Measurements from ENCODE around the gene CFL1.
"Not testable (repeated sequence)": the region's sequence is repeated elsewhere in the genome, so short reads cannot be mapped to it uniquely, and the experiment has no call there.

CFL1 gene

GRCh38 chr11:65892661-65893317, 34.8 kb upstream of the CFL1 start:
- H3K4me3 Mint-ChIP-seq = peak overlapping the region; percentile 88
- peaks cover 36% of the 10 kb centered on the region for H3K4me1 Mint-ChIP-seq
- H3K9me3 Mint-ChIP-seq = no peaks in the 10 kb centered on the region
- DNase-seq (ENCODE audit: low spot score in 2 of 2) = no peak
- H3K36me3 Mint-ChIP-seq = no peaks in the 10 kb centered on the region
- no peaks in the 10 kb centered on the region for H3K27me3 Mint-ChIP-seq
- ATAC-seq (ENCODE audit: low read depth) = no peak
- peak overlapping the region; percentile 43 for H3K27ac Mint-ChIP-seq

DNA sequence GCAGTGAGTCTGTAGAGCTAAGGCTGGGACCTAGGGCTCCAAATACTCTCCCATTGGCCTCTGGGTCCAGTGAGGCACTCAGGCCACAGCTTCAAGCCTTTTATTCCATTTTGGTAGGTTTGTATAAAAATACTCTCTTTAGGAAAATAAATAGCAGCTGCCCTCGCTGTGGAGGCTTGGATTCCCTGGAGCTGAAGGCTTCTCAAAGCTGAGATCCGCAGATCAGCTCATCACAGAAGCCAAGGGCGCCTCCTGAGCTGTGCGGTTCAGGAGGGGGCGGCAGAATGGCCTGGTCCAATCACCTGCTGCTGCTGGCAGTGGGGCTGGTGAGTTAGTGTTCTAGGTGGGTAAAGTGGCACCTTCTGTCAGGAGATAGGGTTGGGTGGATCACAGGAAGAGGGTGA, 34.2 kb upstream of the CFL1 start:
- not testable (repeated sequence) for DNase-seq (ENCODE audit: low spot score in 2 of 2); H3K27me3 Mint-ChIP-seq; H3K9me3 Mint-ChIP-seq; H3K36me3 Mint-ChIP-seq; ATAC-seq (ENCODE audit: low read depth)
- peaks cover 41% of the 10 kb centered on the region for H3K4me1 Mint-ChIP-seq
- H3K27ac Mint-ChIP-seq = peak overlapping the region; percentile 43
- H3K4me3 Mint-ChIP-seq = peak overlapping the region; percentile 88

DNA sequence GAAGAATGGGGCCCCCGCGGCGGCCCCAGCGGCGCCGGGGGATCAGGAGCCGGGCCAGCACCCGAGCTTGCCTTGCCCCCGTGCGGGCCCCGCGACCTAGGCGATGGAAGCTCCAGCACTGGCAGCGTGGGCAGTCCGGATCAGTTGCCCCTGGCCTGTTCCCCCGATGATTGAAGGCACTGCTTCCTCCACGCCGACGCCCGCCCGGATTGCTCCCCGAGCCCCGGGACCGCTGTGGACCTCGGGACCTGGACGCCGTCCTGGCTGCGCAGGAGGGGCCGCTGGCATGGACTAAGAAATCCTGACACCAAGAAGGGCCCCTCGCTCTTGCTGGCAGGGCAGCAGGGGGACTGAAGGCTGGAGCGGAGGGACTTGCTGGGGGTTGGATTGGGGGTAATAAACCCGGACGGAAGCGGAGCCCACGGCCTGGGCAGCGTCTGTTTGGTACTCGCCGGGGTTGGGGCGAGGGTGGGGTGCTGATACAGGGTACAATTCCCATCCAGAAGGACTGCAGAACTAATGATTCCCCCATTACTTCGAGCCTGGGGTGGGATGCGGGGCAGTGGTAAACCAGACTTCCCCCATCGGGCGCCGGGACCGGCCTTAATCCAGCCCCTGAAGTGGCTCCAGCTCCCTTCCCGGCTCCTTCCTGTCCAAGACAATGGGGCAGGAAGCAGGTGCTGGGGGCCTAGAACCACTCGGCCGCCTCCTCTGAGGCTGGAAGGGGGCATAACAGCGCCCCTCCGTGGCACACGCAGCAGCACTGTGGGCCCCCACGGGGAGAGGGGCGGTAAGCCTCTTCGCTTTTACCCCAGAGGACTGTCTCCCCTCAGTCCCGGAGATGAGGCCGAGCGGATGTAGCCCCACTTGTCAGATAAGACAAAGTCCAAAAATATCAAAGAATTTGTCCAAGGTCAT, 33.5 kb upstream of the CFL1 start:
- Mint-ChIP-seq H3K9me3 (no peaks in the 10 kb centered on the region), H3K4me1 (peaks cover 45% of the 10 kb centered on the region), H3K27me3 (no peaks in the 10 kb centered on the region), H3K27ac (peak overlapping the region; percentile 43), H3K4me3 (peak overlapping the region; percentile 88), H3K36me3 (peaks cover 2% of the 10 kb centered on the region)
- DNase-seq (ENCODE audit: low spot score in 2 of 2) (no peak), ATAC-seq (ENCODE audit: low read depth) (no peak)

DNA sequence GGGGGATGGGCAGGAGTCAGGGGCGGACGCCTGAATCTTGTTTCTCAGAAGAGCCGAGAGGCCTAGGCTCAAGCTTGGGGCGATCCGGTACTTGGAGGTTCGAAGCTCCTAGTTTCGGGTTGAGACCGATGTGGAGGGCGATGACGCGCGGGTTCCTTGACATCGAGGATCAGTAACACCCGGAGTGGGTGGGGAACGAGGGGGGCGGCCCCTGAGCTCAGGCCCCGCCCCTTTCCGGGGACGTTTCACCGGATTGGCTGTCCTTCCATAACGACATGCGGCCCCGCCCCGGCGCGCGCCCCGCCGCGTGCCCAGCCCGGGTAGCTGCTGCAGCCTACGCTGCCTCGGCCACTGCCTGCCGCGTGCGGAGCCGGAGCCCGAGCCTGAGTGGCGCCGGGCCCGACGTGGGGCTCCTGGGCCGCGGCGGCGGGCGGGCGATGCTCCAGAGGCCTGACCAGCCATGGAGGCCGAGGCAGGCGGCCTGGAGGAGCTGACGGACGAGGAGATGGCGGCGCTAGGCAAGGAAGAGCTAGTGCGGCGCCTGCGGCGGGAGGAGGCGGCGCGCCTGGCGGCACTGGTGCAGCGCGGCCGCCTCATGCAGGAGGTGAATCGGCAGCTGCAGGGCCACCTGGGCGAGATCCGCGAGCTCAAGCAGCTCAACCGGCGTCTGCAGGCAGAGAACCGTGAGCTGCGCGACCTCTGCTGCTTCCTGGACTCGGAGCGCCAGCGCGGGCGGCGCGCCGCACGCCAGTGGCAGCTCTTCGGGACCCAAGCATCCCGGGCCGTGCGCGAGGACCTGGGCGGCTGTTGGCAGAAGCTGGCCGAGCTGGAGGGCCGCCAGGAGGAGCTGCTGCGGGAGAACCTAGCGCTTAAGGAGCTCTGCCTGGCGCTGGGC, 32.6 kb upstream of the CFL1 start, which contains the start of gene CCDC85B:
Gene CCDC85B (plus strand): TSS at position 350 of the 895 bp plus-strand sequence. CDS start 111 bp downstream, at position 461.
- peaks cover 3% of the 10 kb centered on the region for H3K36me3 Mint-ChIP-seq
- H3K4me1 Mint-ChIP-seq = peaks cover 48% of the 10 kb centered on the region
- peak within 1 kb of the TSS; percentile 87 for H3K27ac Mint-ChIP-seq
- H3K27me3 Mint-ChIP-seq = no peaks in the 10 kb centered on the region
- H3K9me3 Mint-ChIP-seq = no peaks in the 10 kb centered on the region
- DNase-seq (ENCODE audit: low spot score in 2 of 2) (peak; percentile 98), ATAC-seq (ENCODE audit: low read depth) (peak; percentile 73)
- H3K4me3 Mint-ChIP-seq = peak within 1 kb of the TSS; percentile 88

GRCh38 chr11:65888163-65888814, 30.3 kb upstream of the CFL1 start, which contains the start of gene FIBP:
FIBP (minus strand) TSS chr11:65888471; CDS start chr11:65888418, 53 bp downstream.
- H3K27me3 Mint-ChIP-seq = no peaks in the 10 kb centered on the region
- H3K27ac Mint-ChIP-seq = peak within 1 kb of the TSS; percentile 87
- H3K4me1 Mint-ChIP-seq = peaks cover 51% of the 10 kb centered on the region
- H3K9me3 Mint-ChIP-seq = no peaks in the 10 kb centered on the region
- ATAC-seq (ENCODE audit: low read depth) = peak; percentile 52
- peak; percentile 87 to 92 for DNase-seq (ENCODE audit: low spot score in 2 of 2)
- peak within 1 kb of the TSS; percentile 88 for H3K4me3 Mint-ChIP-seq
- H3K36me3 Mint-ChIP-seq = peaks cover 11% of the 10 kb centered on the region

DNA sequence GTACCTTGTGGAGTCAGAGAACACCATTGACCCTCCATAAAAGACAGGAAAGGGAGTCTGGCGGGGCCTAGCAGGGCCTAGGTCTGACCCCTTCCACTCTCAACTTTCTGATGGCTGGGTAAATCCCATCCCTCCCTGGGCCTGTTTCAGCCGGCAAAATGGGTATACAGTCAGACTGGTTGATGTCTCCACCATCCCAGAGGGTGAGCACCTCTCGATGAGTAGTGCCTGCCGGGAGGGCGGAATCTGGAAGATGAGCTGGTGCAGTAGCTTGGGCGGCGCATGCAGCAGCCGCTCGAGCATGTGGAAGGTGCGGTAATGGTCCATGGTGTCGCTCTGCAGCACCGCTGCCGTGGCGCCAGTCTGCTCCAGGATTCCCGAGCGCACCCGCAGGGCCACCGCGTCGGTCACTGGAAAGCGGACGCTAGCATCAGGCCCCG, 29.8 kb upstream of the CFL1 start:
- Mint-ChIP-seq H3K27me3 (no peaks in the 10 kb centered on the region), H3K4me3 (peak overlapping the region; percentile 88), H3K4me1 (peaks cover 47% of the 10 kb centered on the region), H3K27ac (peak overlapping the region; percentile 87), H3K9me3 (no peaks in the 10 kb centered on the region), H3K36me3 (peaks cover 11% of the 10 kb centered on the region)
- no peak for DNase-seq (ENCODE audit: low spot score in 2 of 2)
- ATAC-seq (ENCODE audit: low read depth) = no peak

DNA sequence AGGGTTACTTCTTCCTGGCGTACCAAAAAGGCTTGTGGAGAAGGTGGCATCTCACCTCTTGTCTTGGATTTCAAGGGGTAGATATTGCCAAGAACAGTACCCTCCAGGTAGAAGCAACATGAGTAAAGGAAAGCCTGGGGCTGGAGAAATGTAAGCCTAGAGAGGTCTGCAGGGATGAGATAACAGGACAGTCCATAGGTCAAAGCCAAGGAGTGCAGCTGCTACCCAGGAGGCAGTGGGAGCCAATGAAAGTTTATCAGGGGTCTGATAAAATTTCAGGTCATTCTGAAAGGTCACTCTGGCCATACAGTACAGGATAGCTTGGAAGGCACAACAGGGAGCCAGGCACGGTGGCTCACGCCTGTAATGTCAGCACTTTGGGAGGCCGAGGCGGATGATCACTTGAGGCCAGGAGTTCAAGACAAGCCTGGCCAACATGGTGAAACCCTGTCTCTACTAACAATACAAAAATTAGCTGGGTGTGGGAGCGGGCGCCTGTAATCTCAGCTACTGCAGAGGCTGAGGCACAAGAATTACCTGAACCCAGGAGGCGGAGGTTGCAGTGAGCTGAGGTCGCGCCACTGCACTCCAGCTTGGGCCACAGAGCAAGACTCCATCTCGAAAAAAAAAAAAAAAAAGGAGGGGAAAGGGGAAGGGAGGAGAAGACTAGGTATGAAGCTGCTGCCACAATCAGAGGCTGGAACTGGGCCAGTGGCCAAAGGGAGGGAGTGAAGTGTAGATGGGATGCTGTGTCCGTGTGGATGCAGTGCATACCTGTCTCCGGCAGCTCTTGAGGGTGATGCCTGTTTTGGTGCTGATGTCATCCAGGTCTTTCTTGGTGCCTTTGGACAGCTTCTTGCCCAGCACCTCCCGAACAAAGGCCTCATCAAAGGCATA, 29.1 kb upstream of the CFL1 start:
- H3K36me3 Mint-ChIP-seq = peaks cover 11% of the 10 kb centered on the region
- H3K27ac Mint-ChIP-seq = no peak overlapping the region
- no peak for ATAC-seq (ENCODE audit: low read depth)
- no peak for DNase-seq (ENCODE audit: low spot score in 2 of 2)
- H3K27me3 Mint-ChIP-seq = no peaks in the 10 kb centered on the region
- peaks cover 40% of the 10 kb centered on the region for H3K4me1 Mint-ChIP-seq
- H3K4me3 Mint-ChIP-seq = peak overlapping the region; percentile 88
- H3K9me3 Mint-ChIP-seq = no peaks in the 10 kb centered on the region

DNA sequence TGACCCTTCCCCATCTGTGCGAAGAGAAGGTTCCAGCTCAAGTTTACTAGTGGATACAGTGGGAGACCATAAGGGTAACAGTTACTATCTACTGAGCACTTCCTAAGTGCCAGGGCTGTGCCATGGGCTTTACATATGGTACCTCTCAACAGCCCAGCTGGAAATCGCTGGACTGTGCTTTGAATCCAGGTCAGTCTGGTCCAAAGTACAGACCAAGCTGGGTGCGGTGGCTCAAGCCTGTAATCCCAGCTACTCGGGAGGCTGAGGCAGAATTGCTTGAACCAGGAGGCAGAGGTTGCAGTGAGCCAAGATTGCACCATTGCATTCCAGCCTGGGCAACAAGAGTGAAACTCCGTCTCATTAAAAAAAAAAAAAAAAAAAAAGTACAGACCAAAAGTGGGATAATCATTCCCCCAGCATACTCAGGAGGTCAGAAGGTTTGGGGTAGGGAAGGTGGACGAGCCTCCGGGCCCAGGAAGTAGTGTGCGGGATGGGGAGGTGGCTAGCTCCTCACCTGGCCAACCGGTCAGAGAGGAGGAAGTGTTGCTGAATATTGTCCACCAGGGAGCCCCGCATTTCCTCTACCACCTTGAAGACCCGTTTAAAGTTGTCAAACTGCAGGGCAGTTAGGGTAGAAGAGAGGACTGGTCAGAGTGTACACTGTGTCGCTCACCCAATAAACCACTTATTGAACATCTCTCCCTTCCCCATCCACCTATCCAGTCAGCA, 28.0 kb upstream of the CFL1 start:
- Mint-ChIP-seq H3K4me1 (peaks cover 37% of the 10 kb centered on the region), H3K27ac (no peak overlapping the region), H3K9me3 (no peaks in the 10 kb centered on the region), H3K4me3 (no peak overlapping the region), H3K27me3 (no peaks in the 10 kb centered on the region), H3K36me3 (peaks cover 11% of the 10 kb centered on the region)
- DNase-seq (ENCODE audit: low spot score in 2 of 2) = no peak
- no peak for ATAC-seq (ENCODE audit: low read depth)

DNA sequence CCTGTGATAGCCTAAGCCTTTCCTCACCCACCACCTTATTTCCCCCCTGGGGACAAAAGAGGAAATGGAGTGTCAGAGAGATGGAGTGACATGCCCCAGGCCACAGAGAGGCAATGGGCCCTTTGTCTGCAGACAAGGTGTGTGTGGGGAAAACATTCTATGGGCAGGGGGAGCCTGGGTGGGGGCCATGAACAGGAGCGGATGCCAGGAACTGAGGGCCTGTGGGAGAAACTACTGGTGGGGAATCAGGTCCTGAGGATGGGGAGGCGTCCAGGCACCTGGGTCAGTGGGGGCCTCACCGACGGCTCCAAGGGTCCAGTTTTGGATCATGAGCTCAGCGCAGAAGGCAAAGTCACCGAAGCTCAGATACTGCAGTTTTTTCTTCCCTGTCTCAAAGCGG, 27.3 kb upstream of the CFL1 start:
- no peaks in the 10 kb centered on the region for H3K9me3 Mint-ChIP-seq

GRCh38 chr11:65884716-65885092, 26.7 kb upstream of the CFL1 start:
- Mint-ChIP-seq H3K9me3 (no peaks in the 10 kb centered on the region), H3K4me3 (no peak overlapping the region), H3K27me3 (no peaks in the 10 kb centered on the region), H3K27ac (peak overlapping the region; percentile 32), H3K4me1 (peaks cover 31% of the 10 kb centered on the region), H3K36me3 (peaks cover 11% of the 10 kb centered on the region)
- DNase-seq (ENCODE audit: low spot score in 2 of 2) (peak; percentile 80 to 82), ATAC-seq (ENCODE audit: low read depth) (peak; percentile 57)

More for the DNA sequence above, 27.3 kb upstream of the CFL1 start:
- ATAC-seq (ENCODE audit: low read depth) (no peak), DNase-seq (ENCODE audit: low spot score in 2 of 2) (no peak)
- no peak overlapping the region for H3K27ac Mint-ChIP-seq
- H3K27me3 Mint-ChIP-seq = no peaks in the 10 kb centered on the region
- no peak overlapping the region for H3K4me3 Mint-ChIP-seq
- peaks cover 37% of the 10 kb centered on the region for H3K4me1 Mint-ChIP-seq
- peaks cover 11% of the 10 kb centered on the region for H3K36me3 Mint-ChIP-seq

- DNase-seq (ENCODE audit: low spot score in 2 of 2) (no peak), ATAC-seq (ENCODE audit: low read depth) (no peak)
- no peaks in the 10 kb centered on the region for H3K9me3 Mint-ChIP-seq
- H3K27ac Mint-ChIP-seq = peak overlapping the region; percentile 32
- no peak overlapping the region for H3K4me3 Mint-ChIP-seq
- H3K4me1 Mint-ChIP-seq = peaks cover 26% of the 10 kb centered on the region
- no peaks in the 10 kb centered on the region for H3K27me3 Mint-ChIP-seq
- peaks cover 11% of the 10 kb centered on the region for H3K36me3 Mint-ChIP-seq
Observed at GRCh38 chr11:65883786-65884715, 26.1 kb upstream of the CFL1 start.

All from memory B cell (primary cell).